ENCODE results near the gene FURIN. TPM values are rescaled to one million over a fixed set of nuclear protein-coding genes. Genes with fewer than 3 reads are reported as not detected.

FURIN gene
- total and polyA plus RNA-seq, 12 donors, result 29.5 to 82.5 (median 40.9) TPM

- H3K9me3 ChIP-seq, result no peaks in the 10 kb centered on the region
- peaks cover 5 to 69% (median 45%) of the 10 kb centered on the region in 9 donors for H3K36me3 ChIP-seq
- WGBS, 2 donors, result 86 to 90% methylated on average over 19 of the region's 19 CpGs
- peaks cover 16 to 48% (median 40%) of the 10 kb centered on the region in 9 donors for H3K4me1 ChIP-seq
- DNase-seq, result no peak
- no peak for ATAC-seq
- no peak for TF ChIP-seq CTCF (IDR thresholded peaks at IDR 0.05)
- H3K4me3 ChIP-seq, result no peak overlapping the region
- no peaks in the 10 kb centered on the region for H3K27me3 ChIP-seq
- intact Hi-C loops (cut with DNase I), result loop anchor here in 4 of 10 donors (10.0 kb wide), 3 partner anchors 167 to 387 kb away; partner anchors contain the start of genes BLM (in 2 of the 4) and CRTC3 (in 1 of the 4)
- H3K27ac ChIP-seq, result peak overlapping the region in 9 of 10 donors; percentile 88 to 100 (median 97)
Observed at GRCh38 chr15:90881978-90882721, 13.8 kb downstream of the FURIN start.

DNA sequence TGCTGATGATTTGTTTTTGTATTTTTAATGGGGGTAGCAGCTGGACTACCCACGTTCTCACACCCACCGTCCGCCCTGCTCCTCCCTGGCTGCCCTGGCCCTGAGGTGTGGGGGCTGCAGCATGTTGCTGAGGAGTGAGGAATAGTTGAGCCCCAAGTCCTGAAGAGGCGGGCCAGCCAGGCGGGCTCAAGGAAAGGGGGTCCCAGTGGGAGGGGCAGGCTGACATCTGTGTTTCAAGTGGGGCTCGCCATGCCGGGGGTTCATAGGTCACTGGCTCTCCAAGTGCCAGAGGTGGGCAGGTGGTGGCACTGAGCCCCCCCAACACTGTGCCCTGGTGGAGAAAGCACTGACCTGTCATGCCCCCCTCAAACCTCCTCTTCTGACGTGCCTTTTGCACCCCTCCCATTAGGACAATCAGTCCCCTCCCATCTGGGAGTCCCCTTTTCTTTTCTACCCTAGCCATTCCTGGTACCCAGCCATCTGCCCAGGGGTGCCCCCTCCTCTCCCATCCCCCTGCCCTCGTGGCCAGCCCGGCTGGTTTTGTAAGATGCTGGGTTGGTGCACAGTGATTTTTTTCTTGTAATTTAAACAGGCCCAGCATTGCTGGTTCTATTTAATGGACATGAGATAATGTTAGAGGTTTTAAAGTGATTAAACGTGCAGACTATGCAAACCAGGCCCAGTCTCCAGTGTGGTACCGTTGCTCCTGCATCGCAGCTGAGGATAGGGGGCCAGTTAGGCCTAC, 14.6 kb downstream of the FURIN start:
- Histone ChIP-seq H3K4me3 (peak overlapping the region in 7 of 10 donors; percentile 47 to 83 (median 73)), H3K27ac (peak overlapping the region; percentile 88 to 100 (median 97)), H3K4me1 (peaks cover 16 to 56% (median 46%) of the 10 kb centered on the region in 9 donors), H3K36me3 (peaks cover 5 to 69% (median 38%) of the 10 kb centered on the region in 9 donors), H3K27me3 (no peaks in the 10 kb centered on the region), H3K9me3 (no peaks in the 10 kb centered on the region)
- intact Hi-C loops (cut with DNase I), result loop anchor here in 4 of 10 donors (10.0 kb wide), 3 partner anchors 168 to 388 kb away; partner anchors contain the start of genes BLM (in 2 of the 4) and CRTC3 (in 1 of the 4)
- 65 to 80% methylated on average over 13 of the region's 13 CpGs for WGBS, 2 donors
- no peak for ATAC-seq
- TF ChIP-seq CTCF (IDR thresholded peaks at IDR 0.05), result no peak
- DNase-seq, result no peak

GRCh38 chr15:90883526-90883975, 15.2 kb downstream of the FURIN start:
- Histone ChIP-seq H3K27me3 (no peaks in the 10 kb centered on the region), H3K36me3 (peaks cover 5 to 69% (median 33%) of the 10 kb centered on the region in 9 donors), H3K4me1 (peaks cover 16 to 60% (median 50%) of the 10 kb centered on the region in 9 donors), H3K9me3 (no peaks in the 10 kb centered on the region), H3K27ac (peak overlapping the region; percentile 88 to 100 (median 97)), H3K4me3 (peak overlapping the region in 9 of 10 donors; percentile 47 to 83 (median 73))
- ATAC-seq, result peak in 5 of 8 donors; percentile 3 to 13 (median 6)
- no peak for DNase-seq
- 48 to 74% methylated on average over 7 of the region's 7 CpGs for WGBS, 2 donors
- TF ChIP-seq CTCF (IDR thresholded peaks at IDR 0.05), result no peak
- intact Hi-C loops (cut with DNase I), result loop anchor here in 4 of 10 donors (10.0 kb wide), 3 partner anchors 169 to 389 kb away; partner anchors contain the start of genes BLM (in 2 of the 4) and CRTC3 (in 1 of the 4)

Data from heart right ventricle (tissue), 16 donors.